Caco-2 (cell line): Measurements from ENCODE around the gene RHOG. TPM values are rescaled to one million over a fixed set of nuclear protein-coding genes. Genes with fewer than 3 reads are reported as not detected.

Experiments used
- BruUV-seq: library from RNA; stranded (reverse); fragments of 400-500 nt; replicated peaks from 2 replicates; lab custom pipeline; 2021; lab: Mats Ljungman, UMichigan
- CTCF ChIA-PET: fragments of 300-600 bp; sonication (Branson Sonifier 250); formaldehyde crosslinking; loops from one replicate; lab custom pipeline; 2022; ENCODE audit warnings: antibody characterized with exemption; lab: Charles Lee
- POLR2A ChIA-PET: fragments of 300-600 bp; sonication (Branson Sonifier 250); formaldehyde crosslinking; loops from one replicate; lab custom pipeline; 2022; ENCODE audit warnings: antibody characterized with exemption; lab: Charles Lee
- DNase-seq, 2 experiments: peaks; one replicate each; pipeline versions ENCODE4 v3.0.0 to v3.0.0-alpha.2; 2020 to 2022
- H3K27me3 ChIP-seq: replicated peaks from 2 replicates; pipeline ENCODE4 v1.6.0; 2011; ENCODE audit warnings: low read length; ENCODE audit not compliant: control insufficient read depth, insufficient read depth
- H3K36me3 ChIP-seq: 2 replicates; pipeline ENCODE4 v1.5.1; 2011; ENCODE audit warnings: low read length; ENCODE audit not compliant: control insufficient read depth, insufficient read depth
- H3K4me1 ChIP-seq: fragments of 250-450 bp; sonication (Bioruptor Pico); 2 replicates; pipeline ENCODE4 v1.5.1; 2020; ENCODE audit warnings: mild to moderate bottlenecking
- H3K4me3 ChIP-seq: 2 replicates; pipeline ENCODE4 v1.5.1; 2011; ENCODE audit warnings: low read depth, mild to moderate bottlenecking, control low read depth, low read length
- H3K9me3 ChIP-seq: fragments of 250-450 bp; sonication (Bioruptor Pico); 2 replicates; pipeline ENCODE4 v1.5.1; 2020; ENCODE audit warnings: mild to moderate bottlenecking, moderate library complexity
- H3K27ac Mint-ChIP-seq: one replicate; pipeline ENCODE4 v1.8.0; 2022; ENCODE audit warnings: mixed read lengths; ENCODE audit not compliant: unreplicated experiment
- H3K27me3 Mint-ChIP-seq: one replicate; pipeline ENCODE4 v1.8.0; 2022; ENCODE audit warnings: mixed read lengths; ENCODE audit not compliant: insufficient read depth, unreplicated experiment
- H3K36me3 Mint-ChIP-seq: one replicate; pipeline ENCODE4 v1.8.0; 2022; ENCODE audit warnings: mild to moderate bottlenecking, mixed read lengths; ENCODE audit not compliant: insufficient read depth, unreplicated experiment
- H3K4me1 Mint-ChIP-seq: one replicate; pipeline ENCODE4 v1.8.0; 2022; ENCODE audit warnings: low read depth, mixed read lengths; ENCODE audit not compliant: unreplicated experiment
- H3K4me3 Mint-ChIP-seq: one replicate; pipeline ENCODE4 v1.8.0; 2022; ENCODE audit warnings: mild to moderate bottlenecking, moderate library complexity, mixed read lengths; ENCODE audit not compliant: unreplicated experiment
- H3K9me3 Mint-ChIP-seq: one replicate; pipeline ENCODE4 v1.8.0; 2022; ENCODE audit warnings: mixed read lengths; ENCODE audit not compliant: unreplicated experiment
- CTCF ChIP-seq, 2 experiments: fragments of 200-600 bp in 1 of 2; IDR thresholded peaks; 1 replicate in 1 of 2; 2 replicates in 1 of 2; pipeline versions ENCODE4 v1.5.1 to v1.8.0; 2011 to 2022; ENCODE audit warnings: antibody characterized with exemption in 1 of 2, control low read depth in 1 of 2, inconsistent platforms in 1 of 2, low read depth in 1 of 2, low read length in 1 of 2, mild to moderate bottlenecking in 1 of 2, moderate library complexity in 1 of 2; ENCODE audit not compliant: insufficient read depth in 1 of 2, severe bottlenecking in 1 of 2, unreplicated experiment in 1 of 2
- intact Hi-C: fragments of 100-400 bp; cut with micrococcal nuclease; formaldehyde crosslinking; loops from one replicate; pipeline ENCODE4 v1.10.0; 2022; ENCODE audit not compliant: unreplicated experiment
- total RNA-seq: library from RNA; stranded (reverse); gene quantifications from 2 replicates; pipeline ENCODE4 v1.2.3, GENCODE V29; 2022

Gene RHOG
- total RNA-seq, 1 experiment from 2014 or later = 36.9 TPM

DNA sequence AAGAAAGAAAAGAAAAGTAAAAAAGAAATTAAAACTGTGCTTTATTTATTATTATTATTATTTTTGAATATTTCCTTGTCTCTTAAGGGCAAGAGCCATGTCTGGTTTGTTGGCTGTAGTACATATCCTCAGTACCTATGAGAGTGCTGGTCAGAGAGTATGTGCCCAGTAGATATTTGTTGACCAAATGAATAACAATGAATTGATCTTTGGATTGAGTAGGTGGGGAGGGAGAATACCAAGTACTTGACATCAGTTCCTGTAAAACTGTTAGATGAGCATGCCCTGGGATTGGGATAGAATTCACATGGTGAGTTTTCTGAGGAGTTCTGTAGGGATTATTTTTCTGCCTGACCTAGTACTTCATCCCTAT is 26.1 kb upstream of the RHOG start:
- ChIA-PET POLR2A (interaction anchor here (0.6 kb wide), 1 partner anchor 39 kb away, joined by 3 read pairs; no protein-coding TSS in a partner anchor), CTCF (interaction anchor here (0.5 to 1.9 kb wide), 5 partner anchors 12 to 26 kb away, joined by 3 to 12 read pairs (median 5); partner anchors contain the start of genes RHOG and STIM1)
- no peaks in the 10 kb centered on the region for H3K9me3 Mint-ChIP-seq
- Histone ChIP-seq H3K4me1 (peaks cover 42% of the 10 kb centered on the region), H3K27me3 (no peaks in the 10 kb centered on the region), H3K36me3 (no peaks in the 10 kb centered on the region), H3K9me3 (no peaks in the 10 kb centered on the region), H3K4me3 (no peak overlapping the region)
- no peak for TF ChIP-seq CTCF (IDR thresholded peaks at IDR 0.05; ENCODE audit: insufficient read depth in 1 of 2, low read depth in 1 of 2, low read length in 1 of 2, severe bottlenecking in 1 of 2, unreplicated experiment in 1 of 2)
- no peak overlapping the region for H3K4me3 Mint-ChIP-seq
- H3K36me3 Mint-ChIP-seq = no peaks in the 10 kb centered on the region
- no TSS peak for BruUV-seq
- no peaks in the 10 kb centered on the region for H3K27me3 Mint-ChIP-seq
- H3K4me1 Mint-ChIP-seq = peaks cover 29% of the 10 kb centered on the region
- no peak overlapping the region for H3K27ac Mint-ChIP-seq
- intact Hi-C loops = no loop called here
- DNase-seq = no peak

- H3K4me3 ChIP-seq = no peak overlapping the region
- CTCF ChIA-PET = interaction anchor here (0.8 to 1.9 kb wide), 3 partner anchors 11 to 25 kb away, joined by 5 to 12 read pairs (median 11); partner anchors contain the start of genes RHOG and STIM1
- no TSS peak for BruUV-seq
Observed at GRCh38 chr11:3866206-3866605, 25.4 kb upstream of the RHOG start.

More at GRCh38 chr11:3866206-3866605, 25.4 kb upstream of the RHOG start:
- DNase-seq = peak; percentile 49 to 54
- Mint-ChIP-seq H3K27me3 (no peaks in the 10 kb centered on the region), H3K4me3 (peak overlapping the region; percentile 36), H3K36me3 (no peaks in the 10 kb centered on the region), H3K4me1 (peaks cover 29% of the 10 kb centered on the region), H3K9me3 (no peaks in the 10 kb centered on the region), H3K27ac (peak overlapping the region; percentile 85)
- POLR2A ChIA-PET = interaction anchor here (0.6 kb wide), 2 partner anchors 11 to 39 kb away, joined by 3 read pairs; partner anchors contain the start of gene STIM1
- Histone ChIP-seq H3K27me3 (no peaks in the 10 kb centered on the region), H3K9me3 (no peaks in the 10 kb centered on the region), H3K36me3 (no peaks in the 10 kb centered on the region), H3K4me1 (peaks cover 42% of the 10 kb centered on the region)
- peak in 1 of 2 experiments; percentile 27 for TF ChIP-seq CTCF (IDR thresholded peaks at IDR 0.05; ENCODE audit: insufficient read depth in 1 of 2, low read depth in 1 of 2, low read length in 1 of 2, severe bottlenecking in 1 of 2, unreplicated experiment in 1 of 2)
- intact Hi-C loops = no loop called here
